GM21360 (cell line): ENCODE data around the gene TBX10.

Source experiments
- ATAC-seq: cut with Tn5 transposase; IDR thresholded peaks from one replicate; pipeline ENCODE4 v1.9.1; 2021; ENCODE audit warnings: mild to moderate bottlenecking, moderate library complexity; ENCODE audit not compliant: unreplicated experiment

The TBX10 gene

DNA sequence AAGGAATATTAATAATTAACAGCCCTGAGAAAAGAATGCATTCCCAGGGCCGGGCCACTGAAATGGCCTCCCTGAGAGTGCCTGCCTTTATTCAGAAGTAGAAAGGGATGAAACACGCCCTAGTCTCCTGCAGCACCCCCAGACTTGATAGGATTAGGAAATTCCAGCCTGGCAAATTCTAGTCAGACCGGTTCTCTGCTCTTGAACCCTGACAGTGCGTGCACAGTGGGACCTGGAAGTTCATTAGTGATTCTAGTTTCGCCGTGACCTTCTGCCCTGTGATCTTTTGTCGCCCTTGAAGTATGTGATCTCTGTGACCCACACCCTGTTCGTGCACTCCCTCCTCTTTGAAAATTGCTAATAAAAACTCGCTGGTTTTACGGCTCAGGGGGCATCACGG, 58.1 kb downstream of the TBX10 start:
- ATAC-seq, result no peak
